Measurements from ENCODE around the gene ABCB9. TPM values are rescaled to one million over a fixed set of nuclear protein-coding genes. Genes with fewer than 3 reads are reported as not detected.

ABCB9 gene
- total RNA-seq, 3 donors from 2014 or later = 0.96 to 8.6 (median 6.2) TPM

DNA sequence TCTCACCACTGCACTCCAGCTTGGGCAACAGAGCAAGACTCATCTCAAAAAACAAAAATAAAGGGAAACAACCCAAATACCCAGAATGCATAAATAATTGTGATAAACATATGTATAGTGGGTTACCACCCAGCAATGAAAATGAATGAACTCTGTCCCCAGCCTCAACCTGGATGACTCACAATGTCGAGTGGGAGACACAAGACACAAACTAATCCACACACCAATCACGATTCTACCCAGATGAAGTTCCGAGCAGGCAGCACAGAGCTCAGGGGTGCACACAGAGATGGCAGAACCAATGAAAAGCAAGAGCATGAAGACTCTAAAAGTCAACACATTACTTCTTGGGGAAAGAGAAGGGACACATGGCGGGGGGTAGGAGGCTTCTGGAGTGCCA, 27.1 kb downstream of the ABCB9 start:
- intact Hi-C loops (cut with DNase I; ENCODE audit: low total_unique reads) = no loop called here
- H3K27me3 ChIP-seq = no peaks in the 10 kb centered on the region
- no peaks in the 10 kb centered on the region for H3K4me1 ChIP-seq
- no peak for TF ChIP-seq POLR2A (IDR thresholded peaks at IDR 0.05)
- H3K9me3 ChIP-seq = no peaks in the 10 kb centered on the region
- no peak for DNase-seq (ENCODE audit: low spot score in 2 of 2)
- no peaks in the 10 kb centered on the region for H3K36me3 ChIP-seq
- no peak overlapping the region for H3K27ac ChIP-seq
- H3K4me3 ChIP-seq = no peak overlapping the region

DNA sequence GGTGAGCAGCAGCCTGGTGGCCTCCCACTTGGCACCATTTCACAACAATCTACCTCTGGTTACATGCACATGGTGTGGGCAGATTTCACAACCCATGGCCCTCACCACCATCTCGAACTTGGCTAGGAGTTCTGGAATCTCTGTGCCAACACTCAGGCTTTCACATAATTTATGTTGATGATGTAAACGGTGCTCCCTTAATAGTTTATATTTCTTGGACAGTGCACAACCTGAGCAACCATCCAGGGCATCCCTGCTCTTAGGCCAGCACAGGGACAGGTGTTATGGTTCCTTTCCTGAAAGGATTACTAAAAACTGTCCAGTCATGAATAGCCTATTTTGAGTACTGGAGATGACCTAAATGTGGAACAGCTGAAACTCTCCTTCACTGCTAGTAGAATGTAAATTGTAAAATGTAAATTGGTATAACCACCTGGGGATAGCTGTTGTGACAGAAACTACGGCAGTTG, 28.6 kb downstream of the ABCB9 start:
- Histone ChIP-seq H3K9me3 (no peaks in the 10 kb centered on the region), H3K4me3 (no peak overlapping the region), H3K27ac (no peak overlapping the region), H3K36me3 (no peaks in the 10 kb centered on the region), H3K4me1 (no peaks in the 10 kb centered on the region), H3K27me3 (no peaks in the 10 kb centered on the region)
- DNase-seq (ENCODE audit: low spot score in 2 of 2) = no peak
- TF ChIP-seq POLR2AphosphoS5 (IDR thresholded peaks at IDR 0.05) (no peak), POLR2A (IDR thresholded peaks at IDR 0.05) (no peak)
- TF ChIP-seq, protein P1, sequence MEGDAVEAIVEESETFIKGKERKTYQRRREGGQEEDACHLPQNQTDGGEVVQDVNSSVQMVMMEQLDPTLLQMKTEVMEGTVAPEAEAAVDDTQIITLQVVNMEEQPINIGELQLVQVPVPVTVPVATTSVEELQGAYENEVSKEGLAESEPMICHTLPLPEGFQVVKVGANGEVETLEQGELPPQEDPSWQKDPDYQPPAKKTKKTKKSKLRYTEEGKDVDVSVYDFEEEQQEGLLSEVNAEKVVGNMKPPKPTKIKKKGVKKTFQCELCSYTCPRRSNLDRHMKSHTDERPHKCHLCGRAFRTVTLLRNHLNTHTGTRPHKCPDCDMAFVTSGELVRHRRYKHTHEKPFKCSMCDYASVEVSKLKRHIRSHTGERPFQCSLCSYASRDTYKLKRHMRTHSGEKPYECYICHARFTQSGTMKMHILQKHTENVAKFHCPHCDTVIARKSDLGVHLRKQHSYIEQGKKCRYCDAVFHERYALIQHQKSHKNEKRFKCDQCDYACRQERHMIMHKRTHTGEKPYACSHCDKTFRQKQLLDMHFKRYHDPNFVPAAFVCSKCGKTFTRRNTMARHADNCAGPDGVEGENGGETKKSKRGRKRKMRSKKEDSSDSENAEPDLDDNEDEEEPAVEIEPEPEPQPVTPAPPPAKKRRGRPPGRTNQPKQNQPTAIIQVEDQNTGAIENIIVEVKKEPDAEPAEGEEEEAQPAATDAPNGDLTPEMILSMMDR (IDR thresholded peaks at IDR 0.05) = no peak
- intact Hi-C loops (cut with DNase I; ENCODE audit: low total_unique reads) = no loop called here

DNA sequence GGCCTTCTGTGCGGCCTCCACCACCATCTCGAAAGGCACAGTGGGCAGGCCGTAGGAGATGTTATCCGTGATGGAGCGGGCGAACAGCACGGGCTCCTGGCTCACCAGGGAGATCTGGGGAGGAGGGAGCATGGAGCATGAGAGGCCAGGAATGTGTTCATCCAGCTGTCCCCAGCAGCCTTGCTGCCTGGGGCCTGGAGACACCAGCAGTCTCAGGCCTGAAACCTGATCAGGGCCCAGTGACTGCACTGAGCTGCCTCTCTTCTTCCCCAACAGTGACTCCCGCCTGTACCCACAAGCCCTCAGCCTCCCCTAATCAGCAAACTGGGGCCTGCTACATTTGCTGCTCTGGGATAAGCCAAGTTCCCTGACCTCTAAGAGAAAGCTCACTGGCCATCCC, 30.9 kb downstream of the ABCB9 start:
- H3K27me3 ChIP-seq = no peaks in the 10 kb centered on the region

GRCh38 chr12:122934722-122935121, 31.5 kb downstream of the ABCB9 start:
- H3K4me1 ChIP-seq = no peaks in the 10 kb centered on the region
- H3K27me3 ChIP-seq = no peaks in the 10 kb centered on the region
- TF ChIP-seq POLR2A (IDR thresholded peaks at IDR 0.05) (no peak), POLR2AphosphoS5 (IDR thresholded peaks at IDR 0.05) (no peak)
- TF ChIP-seq, protein P1 (IDR thresholded peaks at IDR 0.05) = no peak
- H3K27ac ChIP-seq = no peak overlapping the region
- intact Hi-C loops (cut with DNase I; ENCODE audit: low total_unique reads) = no loop called here
- H3K36me3 ChIP-seq = no peaks in the 10 kb centered on the region
- DNase-seq (ENCODE audit: low spot score in 2 of 2) = no peak
- H3K9me3 ChIP-seq = no peaks in the 10 kb centered on the region
- no peak overlapping the region for H3K4me3 ChIP-seq

More for the DNA sequence above, 30.9 kb downstream of the ABCB9 start:
- DNase-seq (ENCODE audit: low spot score in 2 of 2) = no peak
- H3K4me1 ChIP-seq = no peaks in the 10 kb centered on the region
- no peak overlapping the region for H3K27ac ChIP-seq
- H3K9me3 ChIP-seq = no peaks in the 10 kb centered on the region
- H3K4me3 ChIP-seq = no peak overlapping the region
- TF ChIP-seq POLR2A (IDR thresholded peaks at IDR 0.05) = no peak
- TF ChIP-seq, protein P1 (IDR thresholded peaks at IDR 0.05) = no peak
- no peak for TF ChIP-seq POLR2AphosphoS5 (IDR thresholded peaks at IDR 0.05)
- intact Hi-C loops (cut with DNase I; ENCODE audit: low total_unique reads) = no loop called here
- no peaks in the 10 kb centered on the region for H3K36me3 ChIP-seq

GRCh38 chr12:122932207-122932606, 34.1 kb downstream of the ABCB9 start:
- intact Hi-C loops (cut with DNase I; ENCODE audit: low total_unique reads) = no loop called here
- H3K27me3 ChIP-seq = no peaks in the 10 kb centered on the region

More at GRCh38 chr12:122932207-122932606, 34.1 kb downstream of the ABCB9 start:
- Histone ChIP-seq H3K27ac (no peak overlapping the region), H3K4me1 (no peaks in the 10 kb centered on the region), H3K9me3 (no peaks in the 10 kb centered on the region), H3K4me3 (no peak overlapping the region), H3K36me3 (no peaks in the 10 kb centered on the region)
- TF ChIP-seq POLR2AphosphoS5 (IDR thresholded peaks at IDR 0.05) (no peak), POLR2A (IDR thresholded peaks at IDR 0.05) (no peak)
- TF ChIP-seq, protein P1 (IDR thresholded peaks at IDR 0.05) = no peak
- DNase-seq (ENCODE audit: low spot score in 2 of 2) = no peak
